PC-9 (cell line): ENCODE results near the gene MYOF. TPM values are rescaled to one million over a fixed set of nuclear protein-coding genes. Genes with fewer than 3 reads are reported as not detected.

Experiments used
- BruUV-seq: library from RNA; stranded (reverse); fragments of 400-500 nt; replicated peaks from 2 replicates; lab custom pipeline; 2021; lab: Mats Ljungman, UMichigan
- CTCF ChIA-PET: fragments of 300-600 bp; sonication (Branson Sonifier 250); formaldehyde crosslinking; loops from one replicate; lab custom pipeline; 2022; ENCODE audit warnings: antibody characterized with exemption; lab: Charles Lee
- POLR2A ChIA-PET: fragments of 300-600 bp; sonication (Branson Sonifier 250); formaldehyde crosslinking; loops from one replicate; lab custom pipeline; 2022; ENCODE audit warnings: antibody characterized with exemption; ENCODE audit not compliant: unreplicated experiment; lab: Charles Lee
- DNase-seq, 2 experiments: peaks; one replicate each; pipeline versions ENCODE4 v3.0.0 to v3.0.0-alpha.2; 2015 to 2022; ENCODE audit warnings: mixed read lengths in 1 of 2
- H2AFZ ChIP-seq: fragments of 200-600 bp; sonication (generic); 2 replicates; pipeline ENCODE4 v1.8.1; 2017; ENCODE audit warnings: antibody characterized with exemption
- H3F3A ChIP-seq: fragments of 200-600 bp; sonication (generic); 2 replicates; pipeline ENCODE4 v1.8.1; 2017; ENCODE audit warnings: antibody characterized with exemption, mild to moderate bottlenecking, low read depth; ENCODE audit not compliant: insufficient read depth
- H3K27ac ChIP-seq: fragments of 200-600 bp; sonication (generic); 2 replicates; pipeline ENCODE4 v1.6.1; 2016; ENCODE audit warnings: mixed run types
- H3K27me3 ChIP-seq: fragments of 200-600 bp; sonication (generic); 2 replicates; pipeline ENCODE4 v1.6.1; 2016; ENCODE audit warnings: low read depth, mixed run types; ENCODE audit not compliant: insufficient read depth
- H3K36me3 ChIP-seq: fragments of 200-600 bp; sonication (generic); 2 replicates; pipeline ENCODE4 v1.6.1; 2016; ENCODE audit warnings: low read depth, mixed run types
- H3K4me1 ChIP-seq: fragments of 200-600 bp; sonication (generic); replicated peaks from 2 replicates; pipeline ENCODE4 v1.6.1; 2016; ENCODE audit warnings: mixed run types; ENCODE audit not compliant: insufficient read depth
- H3K4me2 ChIP-seq: fragments of 200-600 bp; sonication (generic); 2 replicates; pipeline ENCODE4 v1.6.1; 2017; ENCODE audit warnings: mixed run types
- H3K4me3 ChIP-seq: fragments of 200-600 bp; sonication (generic); 2 replicates; pipeline ENCODE4 v1.6.1; 2016; ENCODE audit warnings: mixed run types
- H3K79me2 ChIP-seq: fragments of 200-600 bp; sonication (generic); 2 replicates; pipeline ENCODE4 v1.6.1; 2017; ENCODE audit warnings: low read depth, mixed run types
- H3K9me2 ChIP-seq: fragments of 200-600 bp; sonication (generic); 2 replicates; pipeline ENCODE4 v1.8.1; 2017; ENCODE audit warnings: mild to moderate bottlenecking; ENCODE audit not compliant: insufficient read depth
- H3K9me3 ChIP-seq: fragments of 200-600 bp; sonication (generic); 2 replicates; pipeline ENCODE4 v1.8.1; 2016; ENCODE audit warnings: low read depth; ENCODE audit not compliant: insufficient read depth
- H4K20me1 ChIP-seq: fragments of 200-600 bp; sonication (generic); 2 replicates; pipeline ENCODE4 v1.8.1; 2017; ENCODE audit not compliant: insufficient read depth
- CTCF ChIP-seq: fragments of 200-600 bp; sonication (generic); conservative IDR thresholded peaks from 2 replicates; pipeline ENCODE4 v1.6.1; 2017; ENCODE audit warnings: mixed run types, antibody characterized with exemption, mild to moderate bottlenecking, moderate library complexity
- EZH2 ChIP-seq: fragments of 200-600 bp; sonication (generic); IDR thresholded peaks from 2 replicates; pipeline ENCODE4 v1.8.0; 2017; ENCODE audit warnings: antibody characterized with exemption, low read depth
- intact Hi-C: fragments of 100-400 bp; cut with micrococcal nuclease; formaldehyde crosslinking; loops from one replicate; pipeline ENCODE4 v1.10.0; 2022; ENCODE audit not compliant: unreplicated experiment
- total RNA-seq: library from RNA; stranded (reverse); gene quantifications from 2 replicates; pipeline ENCODE4 v1.2.3, GENCODE V29; 2021

MYOF gene
- total RNA-seq, 1 experiment from 2014 or later = 274 TPM

GRCh38 chr10:93463723-93464476 is 18.2 kb downstream of the MYOF start:
- Histone ChIP-seq H3K4me2 (peak overlapping the region; percentile 28), H3F3A (peaks cover 37% of the 10 kb centered on the region)

GRCh38 chr10:93462881-93463280 is 19.3 kb downstream of the MYOF start:
- Histone ChIP-seq H3K4me3 (no peak overlapping the region), H3K4me2 (no peak overlapping the region), H2AFZ (no peak overlapping the region), H4K20me1 (no peaks in the 10 kb centered on the region), H3K27me3 (no peaks in the 10 kb centered on the region), H3K9me2 (no peaks in the 10 kb centered on the region), H3K36me3 (no peaks in the 10 kb centered on the region), H3K9me3 (no peaks in the 10 kb centered on the region), H3K27ac (no peak overlapping the region), H3K4me1 (peaks cover 23% of the 10 kb centered on the region), H3K79me2 (peaks cover 58% of the 10 kb centered on the region), H3F3A (peaks cover 36% of the 10 kb centered on the region)
- DNase-seq = no peak
- TF ChIP-seq CTCF = no peak
- TF ChIP-seq EZH2 = no peak
- POLR2A ChIA-PET = interaction anchor here (0.7 kb wide), 1 partner anchor 24 kb away, joined by 3 read pairs; no protein-coding TSS in a partner anchor
- intact Hi-C loops = no loop called here
- CTCF ChIA-PET = interaction anchor here (0.7 to 2.0 kb wide), 3 partner anchors 13 to 25 kb away, joined by 3 to 12 read pairs (median 4); partner anchors contain the start of gene MYOF
- BruUV-seq = no TSS peak

More at GRCh38 chr10:93463723-93464476, 18.2 kb downstream of the MYOF start:
- no peaks in the 10 kb centered on the region for H3K9me2 ChIP-seq
- no peaks in the 10 kb centered on the region for H3K27me3 ChIP-seq
- TF ChIP-seq EZH2 (no peak), CTCF (no peak)
- intact Hi-C loops = no loop called here
- H3K27ac ChIP-seq = peak overlapping the region; percentile 96
- DNase-seq = no peak
- ChIA-PET CTCF (interaction anchor here (0.6 kb wide), 1 partner anchor 577 kb away, joined by 5 read pairs; no protein-coding TSS in a partner anchor), POLR2A (interaction anchor here (0.7 to 1.1 kb wide), 2 partner anchors 12 to 18 kb away, joined by 3 to 14 read pairs; partner anchors contain the start of gene MYOF)
- H3K4me1 ChIP-seq = peaks cover 24% of the 10 kb centered on the region
- no peak overlapping the region for H3K4me3 ChIP-seq
- H2AFZ ChIP-seq = no peak overlapping the region
- peaks cover 58% of the 10 kb centered on the region for H3K79me2 ChIP-seq
- H3K36me3 ChIP-seq = no peaks in the 10 kb centered on the region
- no TSS peak for BruUV-seq
- no peaks in the 10 kb centered on the region for H3K9me3 ChIP-seq
- H4K20me1 ChIP-seq = no peaks in the 10 kb centered on the region

- H3K4me2 ChIP-seq = no peak overlapping the region
- H3K9me2 ChIP-seq = no peaks in the 10 kb centered on the region
- peaks cover 21% of the 10 kb centered on the region for H3K4me1 ChIP-seq
- no peak overlapping the region for H2AFZ ChIP-seq
- ChIA-PET POLR2A (interaction anchor here (0.6 to 0.7 kb wide), 4 partner anchors 16 to 457 kb away, joined by 3 to 7 read pairs (median 4); no protein-coding TSS in a partner anchor), CTCF (interaction anchor here (0.7 to 2.0 kb wide), 3 partner anchors 14 to 26 kb away, joined by 3 to 12 read pairs (median 4); partner anchors contain the start of gene MYOF)
- H4K20me1 ChIP-seq = no peaks in the 10 kb centered on the region
- no peaks in the 10 kb centered on the region for H3K27me3 ChIP-seq
- no peak for DNase-seq
- no peak overlapping the region for H3K4me3 ChIP-seq
- BruUV-seq = no TSS peak
- no peaks in the 10 kb centered on the region for H3K9me3 ChIP-seq
- TF ChIP-seq CTCF = no peak
- no peak for TF ChIP-seq EZH2
- no peak overlapping the region for H3K27ac ChIP-seq
- no peaks in the 10 kb centered on the region for H3K36me3 ChIP-seq
- intact Hi-C loops = no loop called here
- peaks cover 58% of the 10 kb centered on the region for H3K79me2 ChIP-seq
- peaks cover 31% of the 10 kb centered on the region; the same call in 1 of the 2 replicates for H3F3A ChIP-seq
Observed at GRCh38 chr10:93462371-93462770, 19.8 kb downstream of the MYOF start.
